ENCODE results near the gene PLPPR5.

PLPPR5 gene

GRCh38 chr1:98854137-98854536 lies 150.5 kb downstream of the PLPPR5 start:
- no peak for TF ChIP-seq ZNF274 (IDR thresholded peaks at IDR 0.05; ENCODE audit: low read depth, low read length)
- no peak for TF ChIP-seq SUZ12 (IDR thresholded peaks at IDR 0.05; ENCODE audit: extremely low read depth, insufficient read depth, insufficient read length)
- H3K9me3 ChIP-seq (ENCODE audit: insufficient read depth, low read length) = no peaks in the 10 kb centered on the region
- H3K4me1 ChIP-seq (ENCODE audit: insufficient read depth, insufficient read length) = no peaks in the 10 kb centered on the region
- H3K9ac ChIP-seq (ENCODE audit: insufficient read length, low read depth) = no peak overlapping the region
- no peaks in the 10 kb centered on the region for H3K27me3 ChIP-seq (ENCODE audit: insufficient read depth, insufficient read length)
- no peak overlapping the region for H3K4me3 ChIP-seq (ENCODE audit: insufficient read length, low read depth)
- H3K36me3 ChIP-seq (ENCODE audit: insufficient read depth, insufficient read length, low read length) = no peaks in the 10 kb centered on the region
- no peak for DNase-seq (ENCODE audit: low read depth, low spot score)

DNA sequence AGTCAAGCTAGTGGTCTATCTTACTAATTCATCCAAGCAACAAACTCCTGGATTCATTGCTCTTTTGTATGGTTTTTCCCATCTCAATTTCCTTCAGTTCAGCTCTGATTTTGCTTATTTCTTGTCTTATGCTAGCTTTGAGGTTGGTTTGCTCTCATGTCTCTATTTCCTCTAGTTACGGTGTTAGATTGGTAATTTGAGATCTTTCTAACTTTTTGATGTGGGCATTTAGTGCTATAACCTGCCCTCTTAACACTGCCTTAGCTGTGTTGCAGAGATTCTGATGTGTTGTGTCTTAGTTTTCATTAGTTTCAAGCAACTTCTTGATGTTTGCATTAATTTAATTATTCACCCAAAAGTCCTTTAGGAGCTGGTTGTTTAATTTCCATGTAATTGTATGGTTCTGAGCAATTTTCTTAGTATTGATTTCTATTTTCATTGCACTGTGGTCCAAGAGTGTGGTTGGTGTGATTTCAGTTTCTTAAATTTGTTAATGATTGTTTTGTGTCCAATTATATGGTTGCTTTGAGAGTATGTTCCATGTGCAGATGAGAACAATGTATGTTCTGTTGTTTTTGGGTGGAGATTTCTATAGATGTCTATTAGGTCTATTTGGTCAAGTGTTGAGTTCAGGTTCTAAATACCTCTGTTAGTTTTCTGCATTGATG lies 154.6 kb downstream of the PLPPR5 start:
- TF ChIP-seq ZNF274 (IDR thresholded peaks at IDR 0.05; ENCODE audit: low read depth, low read length) (no peak), YY1 (IDR thresholded peaks at IDR 0.05; ENCODE audit: insufficient read depth, insufficient read length) (no peak), SUZ12 (IDR thresholded peaks at IDR 0.05; ENCODE audit: extremely low read depth, insufficient read depth, insufficient read length) (no peak)
- H3K36me3 ChIP-seq (ENCODE audit: insufficient read depth, insufficient read length, low read length) = no peaks in the 10 kb centered on the region
- H3K9ac ChIP-seq (ENCODE audit: insufficient read length, low read depth) = no peak overlapping the region
- H3K9me3 ChIP-seq (ENCODE audit: insufficient read depth, low read length) = no peaks in the 10 kb centered on the region
- no peaks in the 10 kb centered on the region for H3K27me3 ChIP-seq (ENCODE audit: insufficient read depth, insufficient read length)
- H3K4me3 ChIP-seq (ENCODE audit: insufficient read length, low read depth) = no peak overlapping the region
- DNase-seq (ENCODE audit: low read depth, low spot score) = no peak
- no peaks in the 10 kb centered on the region for H3K4me1 ChIP-seq (ENCODE audit: insufficient read depth, insufficient read length)

DNA sequence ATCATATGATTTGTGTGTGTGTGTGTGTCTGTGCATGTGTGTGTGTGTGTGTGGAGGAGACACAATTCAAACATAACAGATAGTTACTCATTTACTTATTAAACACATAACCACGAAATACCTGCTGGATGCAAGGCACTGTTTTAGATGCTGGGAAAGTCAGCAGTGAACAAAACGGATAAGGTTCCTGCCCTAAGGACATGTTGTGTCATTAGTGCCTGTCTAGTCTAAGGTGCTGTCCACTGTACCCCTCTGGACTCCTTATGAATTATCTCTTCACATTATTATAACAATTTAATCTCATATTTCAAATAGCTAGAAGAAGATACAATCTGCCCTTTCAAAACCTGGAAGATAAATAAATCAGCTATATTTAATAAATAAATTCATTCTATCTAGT lies 162.4 kb downstream of the PLPPR5 start:
- no peak overlapping the region for H3K4me3 ChIP-seq (ENCODE audit: insufficient read length, low read depth)
- H3K36me3 ChIP-seq (ENCODE audit: insufficient read depth, insufficient read length, low read length) = no peaks in the 10 kb centered on the region
- H3K4me1 ChIP-seq (ENCODE audit: insufficient read depth, insufficient read length) = no peaks in the 10 kb centered on the region
- TF ChIP-seq YY1 (IDR thresholded peaks at IDR 0.05; ENCODE audit: insufficient read depth, insufficient read length) (no peak), ZNF274 (IDR thresholded peaks at IDR 0.05; ENCODE audit: low read depth, low read length) (no peak), SUZ12 (IDR thresholded peaks at IDR 0.05; ENCODE audit: extremely low read depth, insufficient read depth, insufficient read length) (no peak)
- no peaks in the 10 kb centered on the region for H3K27me3 ChIP-seq (ENCODE audit: insufficient read depth, insufficient read length)
- no peak overlapping the region for H3K9ac ChIP-seq (ENCODE audit: insufficient read length, low read depth)
- no peaks in the 10 kb centered on the region for H3K9me3 ChIP-seq (ENCODE audit: insufficient read depth, low read length)
- DNase-seq (ENCODE audit: low read depth, low spot score) = no peak
